RWPE2 (cell line): Measurements from ENCODE around the gene SDCCAG8.

Source experiments
- ATAC-seq: fragments of 200-7000 bp; cut with Tn5 transposase; 3 replicates; pipeline ENCODE4 v1.9.1; 2021; ENCODE audit warnings: low read depth
- DNase-seq: peaks from one replicate; pipeline ENCODE4 v3.0.0-alpha.2; 2020; ENCODE audit warnings: low spot score
- H3K27ac ChIP-seq: fragments of 450-650 bp; 2 replicates; pipeline ENCODE4 v1.5.1; 2017; ENCODE audit warnings: mild to moderate bottlenecking; ENCODE audit not compliant: poor library complexity, severe bottlenecking
- H3K27me3 ChIP-seq: fragments of 250-450 bp; sonication (Bioruptor Pico); 2 replicates; pipeline ENCODE4 v1.5.1; 2021; ENCODE audit warnings: mild to moderate bottlenecking, moderate library complexity; ENCODE audit not compliant: insufficient read depth, poor library complexity, severe bottlenecking
- H3K36me3 ChIP-seq: fragments of 250-450 bp; sonication (Bioruptor Pico); 2 replicates; pipeline ENCODE4 v1.5.1; 2020; ENCODE audit warnings: low read depth, mild to moderate bottlenecking, moderate library complexity
- H3K4me1 ChIP-seq: fragments of 250-450 bp; sonication (Bioruptor Pico); 2 replicates; pipeline ENCODE4 v1.5.1; 2021; ENCODE audit warnings: mild to moderate bottlenecking, moderate library complexity; ENCODE audit not compliant: insufficient read depth, poor library complexity, severe bottlenecking
- H3K4me3 ChIP-seq: fragments of 250-450 bp; sonication (Bioruptor Pico); 2 replicates; pipeline ENCODE4 v1.5.1; 2021; ENCODE audit warnings: mild to moderate bottlenecking, moderate library complexity; ENCODE audit not compliant: severe bottlenecking
- H3K9me3 ChIP-seq: fragments of 250-450 bp; sonication (Bioruptor Pico); 2 replicates; pipeline ENCODE4 v1.5.1; 2021; ENCODE audit warnings: mild to moderate bottlenecking, moderate library complexity; ENCODE audit not compliant: severe bottlenecking
- TF ChIP-seq, protein P1 (sequence below): fragments of 450-650 bp; IDR thresholded peaks from one replicate; pipeline ENCODE4 v1.5.1; 2017; ENCODE audit warnings: mild to moderate bottlenecking, moderate library complexity; ENCODE audit not compliant: poor library complexity, severe bottlenecking

SDCCAG8 gene

DNA sequence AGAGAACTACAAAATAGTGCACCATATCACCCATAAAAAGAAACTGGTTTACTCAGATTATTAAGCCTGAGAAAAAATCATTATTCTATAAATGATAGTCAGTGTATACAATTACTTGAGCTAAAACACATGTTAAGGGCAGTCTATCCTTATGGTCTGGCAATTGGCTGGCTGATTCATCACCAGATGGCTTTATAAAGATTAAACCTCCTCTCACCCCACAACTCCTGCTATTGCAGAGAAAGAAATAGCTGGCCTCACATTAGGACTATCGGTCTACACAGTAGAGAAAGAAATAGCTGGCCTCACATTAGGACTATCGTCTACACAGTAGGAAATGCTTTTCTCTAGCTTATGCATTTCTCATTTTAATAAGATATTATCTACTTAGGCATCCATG is 21.9 kb upstream of the SDCCAG8 start:
- Histone ChIP-seq H3K27ac (no peak overlapping the region), H3K36me3 (peaks cover 19% of the 10 kb centered on the region; the same call in 1 of the 2 replicates), H3K9me3 (peaks cover 5% of the 10 kb centered on the region), H3K4me3 (no peak overlapping the region), H3K27me3 (no peaks in the 10 kb centered on the region), H3K4me1 (no peaks in the 10 kb centered on the region)
- DNase-seq (no peak), ATAC-seq (no peak)
- TF ChIP-seq, protein P1, sequence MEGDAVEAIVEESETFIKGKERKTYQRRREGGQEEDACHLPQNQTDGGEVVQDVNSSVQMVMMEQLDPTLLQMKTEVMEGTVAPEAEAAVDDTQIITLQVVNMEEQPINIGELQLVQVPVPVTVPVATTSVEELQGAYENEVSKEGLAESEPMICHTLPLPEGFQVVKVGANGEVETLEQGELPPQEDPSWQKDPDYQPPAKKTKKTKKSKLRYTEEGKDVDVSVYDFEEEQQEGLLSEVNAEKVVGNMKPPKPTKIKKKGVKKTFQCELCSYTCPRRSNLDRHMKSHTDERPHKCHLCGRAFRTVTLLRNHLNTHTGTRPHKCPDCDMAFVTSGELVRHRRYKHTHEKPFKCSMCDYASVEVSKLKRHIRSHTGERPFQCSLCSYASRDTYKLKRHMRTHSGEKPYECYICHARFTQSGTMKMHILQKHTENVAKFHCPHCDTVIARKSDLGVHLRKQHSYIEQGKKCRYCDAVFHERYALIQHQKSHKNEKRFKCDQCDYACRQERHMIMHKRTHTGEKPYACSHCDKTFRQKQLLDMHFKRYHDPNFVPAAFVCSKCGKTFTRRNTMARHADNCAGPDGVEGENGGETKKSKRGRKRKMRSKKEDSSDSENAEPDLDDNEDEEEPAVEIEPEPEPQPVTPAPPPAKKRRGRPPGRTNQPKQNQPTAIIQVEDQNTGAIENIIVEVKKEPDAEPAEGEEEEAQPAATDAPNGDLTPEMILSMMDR = no peak

DNA sequence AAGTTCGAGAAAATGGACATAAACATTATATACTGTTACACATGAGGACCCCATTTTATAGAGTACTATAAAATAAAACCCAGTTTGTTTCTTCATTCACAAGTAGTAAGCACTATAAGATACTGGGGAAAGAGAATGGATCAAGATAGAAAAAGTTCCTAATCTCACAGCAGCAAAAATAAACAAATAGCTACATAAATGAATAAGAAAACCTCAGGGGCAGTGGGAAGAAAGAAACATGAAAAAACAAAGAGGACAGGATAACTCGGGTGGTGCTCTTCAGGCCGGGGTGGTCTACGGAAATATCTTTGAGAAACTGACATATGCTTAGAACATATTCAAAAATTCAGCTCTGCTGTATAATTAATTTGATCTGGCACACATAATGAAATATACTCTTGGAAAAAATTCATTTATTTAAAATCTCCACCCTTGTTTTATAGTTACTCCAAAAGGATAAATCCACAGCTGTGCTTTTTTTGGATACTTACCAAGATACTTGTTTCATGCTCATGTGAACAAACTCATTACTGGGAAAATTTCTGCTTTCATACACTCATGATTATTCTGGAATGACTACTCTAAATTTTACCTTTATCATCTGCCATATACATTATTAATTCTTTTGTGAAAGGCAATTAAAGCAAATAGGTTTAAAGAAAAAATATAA is 20.7 kb upstream of the SDCCAG8 start:
- ATAC-seq (no peak), DNase-seq (no peak)
- TF ChIP-seq, protein P1 = no peak
- Histone ChIP-seq H3K36me3 (peaks cover 19% of the 10 kb centered on the region; the same call in 1 of the 2 replicates), H3K4me1 (no peaks in the 10 kb centered on the region), H3K9me3 (peaks cover 5% of the 10 kb centered on the region), H3K27ac (no peak overlapping the region), H3K4me3 (no peak overlapping the region), H3K27me3 (no peaks in the 10 kb centered on the region)

DNA sequence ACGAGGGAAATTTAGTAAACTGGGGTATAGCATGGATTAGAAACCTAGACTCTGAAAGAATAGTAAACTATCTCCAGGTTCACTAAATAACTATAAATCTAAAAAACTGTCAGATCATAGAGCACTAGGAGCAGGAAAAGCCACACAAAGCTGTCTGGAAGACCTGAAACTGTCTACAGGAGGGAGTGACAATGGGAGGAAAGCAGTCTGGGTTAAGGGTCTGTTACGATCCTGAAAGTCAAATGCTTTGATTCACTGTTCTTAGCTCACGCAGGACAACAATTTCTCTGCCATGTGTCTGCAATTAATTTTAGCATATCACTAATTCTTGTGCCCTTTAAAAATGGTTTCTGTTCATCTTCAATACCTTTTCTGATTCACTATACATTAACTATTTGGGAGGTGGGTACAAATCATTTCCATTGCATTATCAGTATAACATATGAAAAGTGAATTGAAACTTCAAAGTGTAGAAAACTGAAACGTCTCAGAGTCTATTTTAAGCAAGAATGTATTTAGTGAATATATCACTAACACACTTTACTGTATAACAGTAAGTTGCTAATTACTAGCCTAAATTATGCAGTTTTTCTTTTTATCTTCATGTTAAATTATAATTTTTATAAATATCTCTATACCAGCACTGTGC is 19.1 kb upstream of the SDCCAG8 start:
- no peak for ATAC-seq
- H3K4me1 ChIP-seq = no peaks in the 10 kb centered on the region
- H3K36me3 ChIP-seq = peaks cover 12% of the 10 kb centered on the region; the same call in 1 of the 2 replicates
- peaks cover under 1% of the 10 kb centered on the region for H3K9me3 ChIP-seq
- DNase-seq = no peak
- no peak overlapping the region for H3K27ac ChIP-seq
- H3K27me3 ChIP-seq = no peaks in the 10 kb centered on the region
- TF ChIP-seq, protein P1 = no peak
- no peak overlapping the region for H3K4me3 ChIP-seq

DNA sequence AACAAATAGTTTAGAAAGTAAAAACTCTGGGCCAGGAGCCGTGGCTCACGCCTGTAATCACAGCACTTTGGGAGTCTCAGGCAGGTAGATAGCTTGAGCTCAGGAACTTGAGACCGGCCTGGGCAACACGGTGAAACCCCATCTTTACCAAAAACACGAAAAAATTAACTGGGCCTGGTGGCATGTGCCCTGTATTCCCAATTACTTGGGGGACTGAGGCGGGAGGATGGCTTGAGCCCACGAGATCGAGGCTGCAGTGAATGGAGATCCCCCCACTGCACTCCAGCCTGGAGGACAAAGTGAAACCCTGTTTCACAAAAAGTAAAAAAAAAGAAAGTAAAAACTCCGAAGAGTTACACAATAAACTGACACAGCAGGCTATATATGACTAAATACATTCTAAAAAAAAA is 11.4 kb upstream of the SDCCAG8 start:
- Histone ChIP-seq H3K27ac (no peak overlapping the region), H3K4me1 (no peaks in the 10 kb centered on the region), H3K36me3 (peaks cover 5% of the 10 kb centered on the region; the same call in 1 of the 2 replicates), H3K4me3 (no peak overlapping the region), H3K9me3 (no peaks in the 10 kb centered on the region), H3K27me3 (no peaks in the 10 kb centered on the region)
- TF ChIP-seq, protein P1 = no peak
- DNase-seq (no peak), ATAC-seq (no peak)

DNA sequence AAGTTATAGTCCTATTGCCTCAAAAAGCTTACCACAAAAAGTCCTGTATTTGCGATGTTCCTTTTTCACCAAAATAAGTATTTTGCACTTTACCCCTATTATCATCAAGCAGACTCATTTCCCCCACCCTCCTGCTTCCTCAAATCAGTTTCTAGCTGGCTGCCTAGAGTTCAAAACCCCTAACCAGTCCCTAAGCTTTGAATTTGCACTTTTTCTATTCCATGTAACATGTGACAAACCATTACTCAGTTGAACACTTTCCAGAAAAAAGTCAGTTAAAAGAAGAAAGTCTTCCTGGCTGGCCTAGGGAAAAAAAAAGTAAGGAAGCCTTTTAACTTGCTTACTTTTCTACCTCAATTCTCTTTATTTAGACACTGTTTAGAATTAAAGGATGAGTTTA is 8.9 kb upstream of the SDCCAG8 start:
- peaks cover 8% of the 10 kb centered on the region for H3K4me1 ChIP-seq

More for the DNA sequence above, 8.9 kb upstream of the SDCCAG8 start:
- Histone ChIP-seq H3K9me3 (no peaks in the 10 kb centered on the region), H3K4me3 (no peak overlapping the region), H3K27ac (no peak overlapping the region), H3K27me3 (no peaks in the 10 kb centered on the region), H3K36me3 (peaks cover 8% of the 10 kb centered on the region; the same call in 1 of the 2 replicates)
- ATAC-seq (no peak), DNase-seq (no peak)
- TF ChIP-seq, protein P1 = no peak
